ENCODE measurements around the gene LETM1.

Gene LETM1

DNA sequence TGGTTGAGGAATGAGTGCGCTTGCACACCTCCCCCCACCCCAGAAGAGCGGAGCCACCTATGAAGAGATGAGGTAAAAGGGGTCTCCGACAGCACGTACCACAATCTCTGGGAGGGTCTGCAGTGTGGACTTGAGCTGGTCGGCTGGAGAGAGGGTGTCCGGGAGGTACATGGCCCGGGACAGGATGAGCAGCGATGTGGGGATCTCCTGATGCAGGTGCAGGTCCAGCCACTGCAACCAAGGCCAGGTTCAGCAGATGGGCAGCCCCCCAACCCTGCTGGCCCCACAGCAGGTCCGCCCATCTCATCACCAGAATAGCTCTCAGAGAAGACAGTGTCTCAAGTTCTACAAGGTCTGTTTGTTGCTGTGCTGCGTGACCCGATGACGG lies 32.4 kb downstream of the LETM1 start:
- TF ChIP-seq POLR2A (IDR thresholded peaks at IDR 0.05; ENCODE audit: low read depth, low read length) (no peak), SPI1 (IDR thresholded peaks at IDR 0.05; ENCODE audit: low read depth, low read length) (no peak), POLR2AphosphoS5 (IDR thresholded peaks at IDR 0.05; ENCODE audit: low read depth, low read length) (no peak), TAF1 (IDR thresholded peaks at IDR 0.05; ENCODE audit: low read depth, low read length) (no peak), PAX5 (IDR thresholded peaks at IDR 0.05; ENCODE audit: insufficient read depth, low read length, severe bottlenecking) (no peak), POU2F2 (IDR thresholded peaks at IDR 0.05; ENCODE audit: low read depth, low read length) (no peak)
- FAIRE-seq = no peak
- DNase-seq (ENCODE audit: insufficient read length, low spot score) = no peak

DNA sequence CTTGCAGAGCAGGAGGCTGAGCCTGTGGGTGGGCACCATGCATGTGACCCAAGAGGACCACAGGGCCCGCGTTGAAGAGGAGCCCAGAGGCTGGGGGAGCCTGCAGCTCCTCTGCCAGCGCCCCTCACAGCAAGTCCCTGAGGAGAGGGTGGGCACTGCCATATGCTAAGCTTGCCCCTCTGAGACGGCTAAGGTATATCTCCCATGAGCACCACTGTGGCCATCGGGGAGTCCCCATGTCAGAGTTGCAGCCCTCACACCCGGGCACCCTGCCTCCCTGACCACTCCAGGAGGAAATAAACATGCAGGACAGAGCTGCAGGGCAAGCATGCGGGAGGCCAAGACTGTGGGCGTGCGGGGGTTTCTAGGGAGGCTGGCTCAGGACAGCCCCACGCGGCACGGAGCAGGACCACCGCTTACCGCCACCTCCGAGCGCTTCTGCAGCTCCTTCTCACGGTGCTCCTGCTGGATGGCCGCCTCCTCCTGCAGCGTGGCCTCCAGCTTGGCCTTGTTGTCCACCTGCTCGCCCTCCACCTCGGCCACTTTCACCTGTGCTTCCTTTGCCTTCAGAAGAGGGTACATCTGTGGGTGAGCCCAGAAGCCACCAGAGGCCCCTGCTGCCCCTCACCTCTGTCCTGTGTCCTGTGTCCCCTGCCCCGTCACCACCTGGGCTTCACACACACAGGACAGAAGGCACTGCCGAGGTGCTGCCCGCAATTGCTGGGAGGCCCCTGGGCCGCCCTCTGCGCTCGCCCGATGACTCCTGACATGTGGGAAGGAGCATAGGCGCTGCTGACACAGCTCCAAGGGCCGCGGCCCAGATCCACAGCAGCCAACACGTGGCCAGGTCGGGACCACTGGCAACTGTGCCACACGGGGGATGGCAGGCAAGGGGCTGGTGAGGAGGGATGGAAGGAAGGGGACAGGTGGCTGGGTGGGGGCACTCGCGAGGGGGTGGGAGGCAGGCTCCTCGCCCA lies 33.1 kb downstream of the LETM1 start:
- DNase-seq (ENCODE audit: insufficient read length, low spot score) (no peak), FAIRE-seq (no peak)
- TF ChIP-seq POU2F2 (IDR thresholded peaks at IDR 0.05; ENCODE audit: low read depth, low read length) = no peak
- no peak for TF ChIP-seq POLR2A (IDR thresholded peaks at IDR 0.05; ENCODE audit: low read depth, low read length)
- no peak for TF ChIP-seq TAF1 (IDR thresholded peaks at IDR 0.05; ENCODE audit: low read depth, low read length)
- TF ChIP-seq SPI1 (IDR thresholded peaks at IDR 0.05; ENCODE audit: low read depth, low read length) = no peak
- TF ChIP-seq POLR2AphosphoS5 (IDR thresholded peaks at IDR 0.05; ENCODE audit: low read depth, low read length) = no peak
- TF ChIP-seq PAX5 (IDR thresholded peaks at IDR 0.05; ENCODE audit: insufficient read depth, low read length, severe bottlenecking) = no peak

DNA sequence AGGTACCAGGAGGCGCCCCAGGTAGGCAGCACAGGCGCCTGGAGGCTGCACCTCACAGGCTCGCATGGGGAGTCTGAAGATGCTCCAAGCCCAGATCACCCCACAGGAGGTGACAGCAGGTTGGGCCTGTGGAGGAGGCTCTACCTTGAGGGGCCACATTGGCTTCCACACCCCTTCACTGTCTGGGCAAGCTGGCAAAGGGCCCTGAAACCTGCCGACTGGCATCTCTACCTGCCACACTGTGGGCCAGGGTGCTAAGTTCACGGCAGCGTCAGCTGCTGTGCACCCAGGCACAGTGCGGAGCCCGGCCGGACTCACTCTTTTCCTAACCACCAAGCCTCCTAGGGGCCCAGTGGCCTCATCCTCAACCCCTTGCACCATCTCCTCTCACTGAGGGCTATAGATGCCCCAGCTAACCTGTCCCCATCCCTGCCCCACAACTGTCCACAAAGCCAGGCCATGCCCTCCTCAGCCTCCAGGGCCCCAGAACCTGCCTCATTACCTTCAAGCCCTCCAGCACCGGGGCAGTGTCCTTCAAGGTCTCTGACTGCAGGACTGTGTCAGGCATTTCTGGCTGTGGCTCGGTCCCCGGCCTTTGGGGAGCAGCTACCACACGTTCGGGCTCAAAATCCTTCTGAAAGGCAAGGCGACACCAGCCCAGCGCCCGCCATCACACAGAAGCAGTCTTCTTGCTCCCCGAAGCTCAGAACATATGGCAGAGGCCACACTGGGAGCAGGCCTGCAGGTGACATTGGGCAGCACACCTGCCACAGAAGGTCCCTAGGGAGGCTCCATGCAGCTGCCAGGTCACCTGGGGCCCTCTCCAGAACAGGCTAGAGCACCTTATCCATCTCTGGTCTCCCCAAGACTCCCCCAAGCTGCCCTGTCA lies 34.0 kb downstream of the LETM1 start:
- TF ChIP-seq PAX5 (IDR thresholded peaks at IDR 0.05; ENCODE audit: insufficient read depth, low read length, severe bottlenecking) (no peak), SPI1 (IDR thresholded peaks at IDR 0.05; ENCODE audit: low read depth, low read length) (no peak), TAF1 (IDR thresholded peaks at IDR 0.05; ENCODE audit: low read depth, low read length) (no peak), POLR2AphosphoS5 (IDR thresholded peaks at IDR 0.05; ENCODE audit: low read depth, low read length) (no peak), POLR2A (IDR thresholded peaks at IDR 0.05; ENCODE audit: low read depth, low read length) (no peak), POU2F2 (IDR thresholded peaks at IDR 0.05; ENCODE audit: low read depth, low read length) (no peak)

DNA sequence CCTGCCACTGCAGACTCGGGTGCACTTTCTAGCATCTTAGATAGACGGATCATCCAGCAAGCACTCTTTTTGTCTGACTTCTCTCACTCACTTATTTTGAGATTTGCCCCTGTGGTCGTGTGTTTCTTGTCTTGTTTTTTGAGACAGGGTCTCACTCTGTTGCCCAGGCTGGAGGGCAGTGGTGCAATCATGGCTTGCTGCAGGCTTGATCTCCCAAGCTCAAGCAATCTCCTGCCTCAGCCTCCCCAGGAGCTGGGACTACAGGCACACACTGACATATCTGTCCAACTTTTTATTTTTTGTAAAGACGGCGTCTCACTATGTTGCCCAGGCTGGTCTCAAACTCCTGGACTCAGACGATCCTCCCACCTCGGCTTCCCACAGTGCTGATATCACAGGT lies 36.1 kb downstream of the LETM1 start:
- FAIRE-seq (no peak), DNase-seq (ENCODE audit: insufficient read length, low spot score) (no peak)
- TF ChIP-seq POLR2AphosphoS5 (IDR thresholded peaks at IDR 0.05; ENCODE audit: low read depth, low read length) = no peak
- TF ChIP-seq TAF1 (IDR thresholded peaks at IDR 0.05; ENCODE audit: low read depth, low read length) = no peak
- no peak for TF ChIP-seq POU2F2 (IDR thresholded peaks at IDR 0.05; ENCODE audit: low read depth, low read length)
- TF ChIP-seq POLR2A (IDR thresholded peaks at IDR 0.05; ENCODE audit: low read depth, low read length) = no peak
- TF ChIP-seq PAX5 (IDR thresholded peaks at IDR 0.05; ENCODE audit: insufficient read depth, low read length, severe bottlenecking) = no peak
- TF ChIP-seq SPI1 (IDR thresholded peaks at IDR 0.05; ENCODE audit: low read depth, low read length) = no peak

More for the DNA sequence above, 34.0 kb downstream of the LETM1 start:
- FAIRE-seq (no peak), DNase-seq (ENCODE audit: insufficient read length, low spot score) (no peak)

DNA sequence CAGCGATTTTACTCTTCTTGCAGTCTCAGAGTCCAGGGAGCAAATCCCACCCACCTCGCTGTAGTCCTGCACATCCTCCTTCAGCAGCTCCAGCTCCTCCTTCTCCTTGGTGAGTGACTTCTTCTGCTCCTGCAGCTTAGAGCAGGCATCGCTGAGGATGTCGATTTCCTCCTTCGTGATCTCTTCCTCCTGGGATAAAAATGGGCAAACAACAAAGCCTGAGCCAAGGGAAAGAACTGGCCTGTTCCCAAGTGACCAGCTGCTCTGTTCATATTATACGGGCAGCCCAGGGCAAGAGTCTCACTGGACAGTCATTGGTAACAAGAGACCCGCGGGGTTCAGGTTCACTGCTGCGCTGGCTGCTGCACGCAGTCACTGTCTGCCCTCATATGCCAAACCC lies 36.7 kb downstream of the LETM1 start:
- TF ChIP-seq TAF1 (IDR thresholded peaks at IDR 0.05; ENCODE audit: low read depth, low read length) = no peak
- TF ChIP-seq POLR2AphosphoS5 (IDR thresholded peaks at IDR 0.05; ENCODE audit: low read depth, low read length) = no peak
- no peak for TF ChIP-seq POU2F2 (IDR thresholded peaks at IDR 0.05; ENCODE audit: low read depth, low read length)
- no peak for TF ChIP-seq SPI1 (IDR thresholded peaks at IDR 0.05; ENCODE audit: low read depth, low read length)
- no peak for TF ChIP-seq POLR2A (IDR thresholded peaks at IDR 0.05; ENCODE audit: low read depth, low read length)
- no peak for TF ChIP-seq PAX5 (IDR thresholded peaks at IDR 0.05; ENCODE audit: insufficient read depth, low read length, severe bottlenecking)
- no peak for FAIRE-seq
- no peak for DNase-seq (ENCODE audit: insufficient read length, low spot score)

DNA sequence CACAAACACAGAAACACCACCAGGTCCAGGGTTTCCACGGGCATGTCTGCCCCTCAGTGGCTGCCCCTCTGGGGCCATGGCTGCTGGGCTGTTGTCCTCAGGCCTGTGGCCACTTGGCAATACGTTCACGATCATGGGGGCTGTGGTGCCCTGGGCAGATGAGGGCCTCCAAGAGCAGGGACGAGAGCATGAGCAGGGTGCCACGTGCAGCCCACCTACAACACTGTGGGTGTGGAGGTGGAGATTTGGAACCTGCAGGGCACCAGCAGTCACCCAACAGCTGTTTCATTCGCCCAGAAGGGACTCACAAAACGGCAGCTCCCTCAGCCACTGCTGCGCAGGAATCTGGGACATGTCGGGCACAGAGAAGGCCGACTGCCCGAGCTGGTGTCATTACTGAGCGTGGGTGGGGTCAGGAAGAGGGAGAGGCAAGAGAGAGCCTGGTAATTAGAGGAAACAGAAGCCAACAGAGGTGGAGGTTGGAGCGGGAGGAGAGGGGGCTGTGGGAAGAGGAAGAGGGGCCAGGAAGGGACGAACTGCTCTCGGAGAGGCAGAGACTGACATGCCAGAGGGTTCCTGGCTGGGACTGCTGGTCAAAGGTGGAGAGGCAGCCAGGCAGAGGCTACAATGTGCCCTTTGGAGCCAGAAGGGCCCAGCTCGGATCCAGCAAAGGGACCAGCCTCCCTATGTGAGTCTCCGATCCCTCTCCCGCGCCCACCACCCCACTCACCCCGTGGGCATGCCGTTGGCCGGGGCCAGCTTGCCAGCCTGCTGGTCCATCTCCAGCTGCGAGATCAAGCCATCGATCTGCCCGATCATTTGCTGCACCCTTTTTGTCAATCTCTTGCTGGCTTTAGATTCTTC lies 39.7 kb downstream of the LETM1 start:
- no peak for TF ChIP-seq POLR2AphosphoS5 (IDR thresholded peaks at IDR 0.05; ENCODE audit: low read depth, low read length)
- no peak for TF ChIP-seq SPI1 (IDR thresholded peaks at IDR 0.05; ENCODE audit: low read depth, low read length)
- no peak for TF ChIP-seq PAX5 (IDR thresholded peaks at IDR 0.05; ENCODE audit: insufficient read depth, low read length, severe bottlenecking)
- TF ChIP-seq POU2F2 (IDR thresholded peaks at IDR 0.05; ENCODE audit: low read depth, low read length) = no peak
- DNase-seq (ENCODE audit: insufficient read length, low spot score) (no peak), FAIRE-seq (no peak)

DNA sequence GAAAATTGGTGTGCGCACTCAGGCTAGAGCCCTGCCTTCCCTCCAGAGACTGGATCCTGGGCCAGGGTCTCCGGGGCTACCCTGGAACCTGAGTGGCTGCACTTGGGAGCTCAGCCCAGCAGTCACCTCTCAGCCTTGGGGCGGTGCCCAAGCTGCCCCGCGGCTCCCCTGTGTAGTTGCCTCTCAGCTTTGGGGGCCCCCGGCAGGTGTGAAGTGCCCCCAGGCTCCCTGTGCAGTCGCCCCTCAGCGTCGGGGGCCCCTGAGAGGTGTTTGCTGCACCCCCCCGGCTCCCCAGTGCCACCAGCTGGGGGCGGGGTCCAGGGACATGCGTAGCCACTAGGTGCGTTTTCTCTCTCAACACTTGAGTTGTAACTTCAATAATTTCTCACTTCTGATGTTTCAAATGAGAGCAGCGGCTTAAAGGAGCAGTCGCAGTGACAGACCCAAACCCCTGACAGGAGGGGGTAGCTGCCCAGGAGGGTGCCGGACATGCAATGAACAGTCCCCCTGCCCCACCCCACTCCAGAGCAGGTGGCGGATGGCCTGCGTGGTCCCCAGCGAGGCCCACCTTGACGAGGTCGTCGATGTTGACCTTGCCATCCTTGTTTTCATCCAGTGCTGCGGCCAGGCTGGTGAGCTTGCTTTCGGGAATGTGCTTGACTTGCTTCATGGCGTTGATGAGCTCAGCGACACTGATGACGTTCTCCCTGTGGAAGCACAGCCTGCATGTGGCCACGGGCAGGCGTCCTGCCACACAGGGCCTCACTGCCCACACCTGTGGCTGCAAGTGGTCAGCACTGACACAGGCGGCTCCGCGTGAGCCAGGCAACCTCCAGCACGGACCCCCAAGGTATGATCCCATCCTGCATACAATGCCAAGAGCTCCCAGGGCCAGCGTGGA lies 40.6 kb downstream of the LETM1 start:
- TF ChIP-seq POU2F2 (IDR thresholded peaks at IDR 0.05; ENCODE audit: low read depth, low read length) (no peak), PAX5 (IDR thresholded peaks at IDR 0.05; ENCODE audit: insufficient read depth, low read length, severe bottlenecking) (no peak), POLR2AphosphoS5 (IDR thresholded peaks at IDR 0.05; ENCODE audit: low read depth, low read length) (no peak), POLR2A (IDR thresholded peaks at IDR 0.05; ENCODE audit: low read depth, low read length) (no peak), SPI1 (IDR thresholded peaks at IDR 0.05; ENCODE audit: low read depth, low read length) (no peak), TAF1 (IDR thresholded peaks at IDR 0.05; ENCODE audit: low read depth, low read length) (no peak)
- DNase-seq (ENCODE audit: insufficient read length, low spot score) = no peak
- no peak for FAIRE-seq

DNA sequence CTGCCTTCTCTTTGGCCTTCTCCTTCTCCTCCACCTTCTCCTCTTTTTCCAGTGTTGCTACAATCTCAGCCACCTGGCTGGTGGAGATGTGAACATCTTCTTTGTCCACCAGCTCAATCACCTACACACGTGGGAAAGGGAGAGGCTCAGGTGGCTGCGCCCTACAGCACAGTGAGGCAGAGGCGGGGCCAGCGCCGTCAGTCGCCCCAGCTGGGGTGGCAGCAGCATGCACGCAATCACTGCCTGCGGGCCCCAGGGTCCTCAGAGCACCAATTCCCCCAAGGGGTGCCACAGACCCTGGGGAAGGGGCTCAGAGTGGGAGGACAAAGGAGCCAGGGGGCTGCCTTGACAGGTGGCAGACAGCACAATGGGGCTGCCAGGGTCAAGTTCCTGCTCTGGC lies 41.5 kb downstream of the LETM1 start:
- DNase-seq (ENCODE audit: insufficient read length, low spot score) (no peak), FAIRE-seq (no peak)
- no peak for TF ChIP-seq POLR2A (IDR thresholded peaks at IDR 0.05; ENCODE audit: low read depth, low read length)
- TF ChIP-seq TAF1 (IDR thresholded peaks at IDR 0.05; ENCODE audit: low read depth, low read length) = no peak
- no peak for TF ChIP-seq PAX5 (IDR thresholded peaks at IDR 0.05; ENCODE audit: insufficient read depth, low read length, severe bottlenecking)
- TF ChIP-seq SPI1 (IDR thresholded peaks at IDR 0.05; ENCODE audit: low read depth, low read length) = no peak
- no peak for TF ChIP-seq POLR2AphosphoS5 (IDR thresholded peaks at IDR 0.05; ENCODE audit: low read depth, low read length)
- no peak for TF ChIP-seq POU2F2 (IDR thresholded peaks at IDR 0.05; ENCODE audit: low read depth, low read length)
